ENCODE measurements around the gene OPCML.
A peak's percentile ranks its signal among the peaks of the same experiment; 100 is the strongest.
"Not testable (repeated sequence)": the region's sequence is repeated elsewhere in the genome, so short reads cannot be mapped to it uniquely, and the experiment has no call there.

The OPCML gene

DNA sequence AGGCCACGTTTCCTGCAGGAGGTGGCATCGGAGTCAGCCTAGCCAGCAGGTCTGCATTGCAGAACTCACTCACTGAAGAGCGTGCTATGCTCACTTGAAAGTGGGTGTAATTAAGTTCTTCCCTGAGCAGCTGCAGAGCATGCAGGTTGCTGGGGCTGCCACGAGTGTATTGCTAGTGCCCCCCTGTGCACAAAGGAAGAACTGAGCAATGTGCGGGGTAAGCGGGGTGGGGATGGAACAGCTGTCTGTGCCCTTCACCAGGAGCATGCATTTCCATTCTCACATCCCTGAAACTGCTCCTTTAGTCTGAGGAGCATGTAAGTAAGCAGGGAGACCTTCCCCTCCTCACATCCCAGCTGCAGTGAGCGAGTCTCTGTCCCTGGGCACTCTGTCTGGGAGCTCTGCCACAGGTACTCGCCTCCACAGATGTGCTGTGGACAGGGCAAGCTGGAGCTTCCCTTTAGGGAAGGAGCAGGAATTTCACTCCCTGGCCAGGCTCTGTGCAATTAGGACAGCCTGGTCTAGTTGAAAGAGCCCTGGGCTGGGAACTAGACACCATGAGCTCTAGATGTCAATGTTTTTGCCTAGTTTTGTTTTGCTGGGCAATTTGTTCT lies 1130.1 kb downstream of the OPCML start:
- peak; percentile 57 for DNase-seq
- Histone ChIP-seq H3K36me3 (replicated peaks) (no peaks in the 10 kb centered on the region), H3K27me3 (replicated peaks) (peaks cover 6% of the 10 kb centered on the region), H3K27ac (no peak overlapping the region), H3K4me3 (ENCODE audit: low read depth, low read length) (no peak overlapping the region)
- TF ChIP-seq, protein P1, sequence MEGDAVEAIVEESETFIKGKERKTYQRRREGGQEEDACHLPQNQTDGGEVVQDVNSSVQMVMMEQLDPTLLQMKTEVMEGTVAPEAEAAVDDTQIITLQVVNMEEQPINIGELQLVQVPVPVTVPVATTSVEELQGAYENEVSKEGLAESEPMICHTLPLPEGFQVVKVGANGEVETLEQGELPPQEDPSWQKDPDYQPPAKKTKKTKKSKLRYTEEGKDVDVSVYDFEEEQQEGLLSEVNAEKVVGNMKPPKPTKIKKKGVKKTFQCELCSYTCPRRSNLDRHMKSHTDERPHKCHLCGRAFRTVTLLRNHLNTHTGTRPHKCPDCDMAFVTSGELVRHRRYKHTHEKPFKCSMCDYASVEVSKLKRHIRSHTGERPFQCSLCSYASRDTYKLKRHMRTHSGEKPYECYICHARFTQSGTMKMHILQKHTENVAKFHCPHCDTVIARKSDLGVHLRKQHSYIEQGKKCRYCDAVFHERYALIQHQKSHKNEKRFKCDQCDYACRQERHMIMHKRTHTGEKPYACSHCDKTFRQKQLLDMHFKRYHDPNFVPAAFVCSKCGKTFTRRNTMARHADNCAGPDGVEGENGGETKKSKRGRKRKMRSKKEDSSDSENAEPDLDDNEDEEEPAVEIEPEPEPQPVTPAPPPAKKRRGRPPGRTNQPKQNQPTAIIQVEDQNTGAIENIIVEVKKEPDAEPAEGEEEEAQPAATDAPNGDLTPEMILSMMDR (IDR thresholded peaks at IDR 0.05; ENCODE audit: low read depth, low read length, missing control alignments): peak; percentile 85
- in situ Hi-C loops (cut with HindIII; ENCODE audit: low pct_ligation_motif_present, low sequenced_read_pairs): no loop called here

DNA sequence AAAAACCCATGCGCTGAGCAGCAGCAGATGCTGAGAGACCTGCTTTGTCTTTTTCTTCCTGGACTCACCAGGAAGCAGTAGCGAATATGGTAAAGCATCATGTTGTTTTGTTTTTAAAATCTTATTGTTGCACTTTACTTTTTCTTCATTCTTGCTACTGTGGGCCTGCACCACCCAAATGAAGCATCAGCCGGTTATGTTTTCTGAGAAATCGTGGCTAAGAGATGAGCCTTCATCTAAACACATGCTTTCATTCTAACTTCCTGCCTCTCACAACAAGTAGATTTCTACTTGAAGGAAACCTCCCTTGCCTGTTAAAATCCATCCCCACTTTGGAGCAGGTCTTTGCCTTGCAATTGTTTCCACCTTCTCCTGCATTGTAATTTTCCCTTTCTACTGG lies 1136.0 kb downstream of the OPCML start:
- Histone ChIP-seq H3K4me3 (ENCODE audit: low read depth, low read length) (no peak overlapping the region), H3K27ac (no peak overlapping the region), H3K27me3 (replicated peaks) (no peaks in the 10 kb centered on the region), H3K36me3 (replicated peaks) (no peaks in the 10 kb centered on the region)
- DNase-seq: no peak
- in situ Hi-C loops (cut with HindIII; ENCODE audit: low pct_ligation_motif_present, low sequenced_read_pairs): no loop called here
- TF ChIP-seq, protein P1 (IDR thresholded peaks at IDR 0.05; ENCODE audit: low read depth, low read length, missing control alignments): no peak

DNA sequence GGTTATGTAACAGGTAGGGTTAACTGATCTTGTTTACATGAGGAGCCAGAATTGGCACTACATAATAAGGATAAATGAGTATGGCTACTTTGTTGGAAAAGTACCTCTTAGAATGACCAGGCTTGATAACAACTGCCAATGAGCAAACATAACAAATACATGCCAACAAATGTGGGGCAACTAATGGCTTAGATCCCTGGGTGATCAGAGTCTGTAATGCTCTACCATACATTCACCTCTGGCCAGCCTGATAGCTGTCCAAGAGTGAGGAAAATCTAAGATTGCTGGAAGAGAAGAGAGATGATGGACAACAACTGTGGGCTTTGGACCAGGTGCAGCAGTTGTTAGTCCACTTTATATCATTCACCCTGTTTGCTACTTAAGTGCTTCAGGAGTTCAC lies 1136.9 kb downstream of the OPCML start:
- TF ChIP-seq, protein P1 (IDR thresholded peaks at IDR 0.05; ENCODE audit: low read depth, low read length, missing control alignments): no peak
- no peak for DNase-seq
- in situ Hi-C loops (cut with HindIII; ENCODE audit: low pct_ligation_motif_present, low sequenced_read_pairs): no loop called here
- H3K27ac ChIP-seq: no peak overlapping the region
- H3K36me3 ChIP-seq (replicated peaks): no peaks in the 10 kb centered on the region
- H3K27me3 ChIP-seq (replicated peaks): no peaks in the 10 kb centered on the region
- H3K4me3 ChIP-seq (ENCODE audit: low read depth, low read length): no peak overlapping the region

DNA sequence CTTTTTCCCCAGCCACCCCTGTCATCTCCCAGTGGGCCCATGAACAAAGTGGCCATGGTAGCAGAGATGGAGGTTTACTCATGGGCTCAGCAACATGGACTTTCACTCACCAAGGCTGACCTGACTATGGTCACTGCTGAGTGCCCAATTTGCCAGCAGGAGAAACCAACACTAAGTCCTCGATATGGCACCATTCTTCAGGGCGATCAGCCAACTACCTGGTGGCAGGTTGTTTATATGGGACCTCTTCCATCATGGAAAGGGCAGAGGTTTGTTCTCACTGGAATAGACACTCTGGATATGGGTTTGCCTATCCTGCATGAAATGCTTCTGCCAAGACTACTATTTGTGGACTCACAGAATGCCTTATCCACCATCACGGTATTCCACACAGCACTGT lies 1152.8 kb downstream of the OPCML start:
- no peaks in the 10 kb centered on the region for H3K36me3 ChIP-seq (replicated peaks)
- in situ Hi-C loops (cut with HindIII; ENCODE audit: low pct_ligation_motif_present, low sequenced_read_pairs): no loop called here
- no peak overlapping the region for H3K27ac ChIP-seq
- TF ChIP-seq, protein P1 (IDR thresholded peaks at IDR 0.05; ENCODE audit: low read depth, low read length, missing control alignments): no peak
- H3K4me3 ChIP-seq (ENCODE audit: low read depth, low read length): no peak overlapping the region
- H3K27me3 ChIP-seq (replicated peaks): no peaks in the 10 kb centered on the region
- no peak for DNase-seq

DNA sequence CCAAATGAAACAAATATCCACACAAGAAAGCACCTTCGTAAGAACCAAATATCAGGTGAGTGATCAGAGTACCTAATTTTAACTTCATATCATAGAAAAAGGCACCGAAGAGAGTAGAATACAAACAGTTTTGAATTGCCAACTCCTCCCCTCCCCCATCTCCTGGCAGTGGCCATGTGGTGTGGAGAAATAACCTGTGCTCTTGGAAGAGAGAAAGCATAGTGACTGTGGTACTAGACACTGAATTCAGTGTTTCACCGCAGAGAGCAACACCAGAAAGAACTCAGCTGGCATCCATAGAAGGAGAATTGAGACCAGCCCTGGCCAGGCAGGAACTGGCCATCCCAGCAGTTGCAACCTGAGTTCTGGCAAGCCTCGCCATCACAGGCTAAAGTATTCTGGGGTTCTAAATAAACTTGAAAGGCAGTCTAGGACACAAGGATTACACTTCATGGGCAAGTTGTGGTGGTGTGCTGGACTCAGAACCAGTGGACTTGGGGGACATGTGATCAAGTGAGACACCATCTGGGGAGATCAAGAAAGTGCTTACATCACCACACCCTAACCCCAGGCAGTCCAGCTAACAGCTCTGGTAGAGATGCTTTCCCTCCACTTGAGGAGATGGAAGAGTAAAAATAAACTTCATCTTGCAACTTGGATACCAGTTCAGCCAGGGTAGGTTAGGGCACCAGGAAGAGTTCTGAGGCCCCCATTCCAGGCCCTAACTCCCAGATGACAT lies 1158.7 kb downstream of the OPCML start:
- Histone ChIP-seq H3K27ac (no peak overlapping the region), H3K27me3 (replicated peaks) (no peaks in the 10 kb centered on the region), H3K4me3 (ENCODE audit: low read depth, low read length) (no peak overlapping the region), H3K36me3 (replicated peaks) (no peaks in the 10 kb centered on the region)
- in situ Hi-C loops (cut with HindIII; ENCODE audit: low pct_ligation_motif_present, low sequenced_read_pairs): no loop called here
- TF ChIP-seq, protein P1 (IDR thresholded peaks at IDR 0.05; ENCODE audit: low read depth, low read length, missing control alignments): no peak
- DNase-seq: no peak

DNA sequence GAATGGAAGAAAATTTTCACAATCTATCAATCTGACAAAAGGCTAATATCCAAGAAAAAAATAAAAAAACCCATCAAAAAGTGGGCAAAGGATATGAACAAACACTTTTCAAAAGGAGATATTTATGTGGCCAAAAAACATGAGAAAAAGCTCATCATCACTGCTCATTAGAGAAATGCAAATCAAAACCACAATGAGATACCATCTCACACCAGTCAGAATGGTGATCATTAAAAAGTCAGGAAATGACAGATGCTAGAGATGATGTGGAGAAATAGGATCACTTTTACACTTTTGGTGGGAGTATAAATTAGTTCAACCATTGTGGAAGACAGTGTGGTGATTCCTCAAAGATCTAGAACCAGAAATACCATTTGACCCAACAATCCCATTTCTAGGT lies 1162.2 kb downstream of the OPCML start:
- H3K4me3 ChIP-seq (ENCODE audit: low read depth, low read length); H3K27me3 ChIP-seq (replicated peaks); H3K36me3 ChIP-seq (replicated peaks); H3K27ac ChIP-seq; in situ Hi-C loops (cut with HindIII; ENCODE audit: low pct_ligation_motif_present, low sequenced_read_pairs); DNase-seq: not testable (repeated sequence)
